DMS 273 (cell line): ENCODE data around the gene CCDC57.
A peak's percentile ranks its signal among the peaks of the same experiment; 100 is the strongest.

Experiments
- DNase-seq: peaks from one replicate; lab custom pipeline; 2025; ENCODE audit not compliant: unreplicated experiment; lab: John Stamatoyannopoulos, UW

CCDC57 gene

DNA sequence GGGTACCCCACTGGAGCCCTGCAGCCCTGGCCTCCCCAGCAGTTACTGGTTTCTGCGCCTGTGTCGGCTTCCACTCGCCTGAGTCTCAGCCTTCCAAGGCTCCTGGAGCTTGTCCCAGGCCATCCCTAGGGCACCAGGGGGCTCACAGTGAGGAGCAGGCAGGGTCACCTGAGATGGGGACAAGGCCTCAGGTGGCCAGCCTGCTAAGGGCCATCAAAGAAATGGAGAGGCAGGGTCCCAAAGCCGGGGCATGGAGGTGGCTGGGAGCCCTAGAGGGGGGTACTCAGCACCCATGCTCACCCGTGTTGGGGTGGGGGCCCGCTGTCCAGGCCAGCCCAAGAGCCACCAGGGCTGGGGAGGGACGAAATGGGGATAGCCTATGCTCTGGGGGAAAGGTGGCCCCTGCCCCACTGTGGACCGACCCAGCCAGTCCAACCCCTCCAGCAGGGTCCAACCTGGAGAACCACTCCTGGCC lies 115.9 kb downstream of the CCDC57 start:
- DNase-seq: no peak

DNA sequence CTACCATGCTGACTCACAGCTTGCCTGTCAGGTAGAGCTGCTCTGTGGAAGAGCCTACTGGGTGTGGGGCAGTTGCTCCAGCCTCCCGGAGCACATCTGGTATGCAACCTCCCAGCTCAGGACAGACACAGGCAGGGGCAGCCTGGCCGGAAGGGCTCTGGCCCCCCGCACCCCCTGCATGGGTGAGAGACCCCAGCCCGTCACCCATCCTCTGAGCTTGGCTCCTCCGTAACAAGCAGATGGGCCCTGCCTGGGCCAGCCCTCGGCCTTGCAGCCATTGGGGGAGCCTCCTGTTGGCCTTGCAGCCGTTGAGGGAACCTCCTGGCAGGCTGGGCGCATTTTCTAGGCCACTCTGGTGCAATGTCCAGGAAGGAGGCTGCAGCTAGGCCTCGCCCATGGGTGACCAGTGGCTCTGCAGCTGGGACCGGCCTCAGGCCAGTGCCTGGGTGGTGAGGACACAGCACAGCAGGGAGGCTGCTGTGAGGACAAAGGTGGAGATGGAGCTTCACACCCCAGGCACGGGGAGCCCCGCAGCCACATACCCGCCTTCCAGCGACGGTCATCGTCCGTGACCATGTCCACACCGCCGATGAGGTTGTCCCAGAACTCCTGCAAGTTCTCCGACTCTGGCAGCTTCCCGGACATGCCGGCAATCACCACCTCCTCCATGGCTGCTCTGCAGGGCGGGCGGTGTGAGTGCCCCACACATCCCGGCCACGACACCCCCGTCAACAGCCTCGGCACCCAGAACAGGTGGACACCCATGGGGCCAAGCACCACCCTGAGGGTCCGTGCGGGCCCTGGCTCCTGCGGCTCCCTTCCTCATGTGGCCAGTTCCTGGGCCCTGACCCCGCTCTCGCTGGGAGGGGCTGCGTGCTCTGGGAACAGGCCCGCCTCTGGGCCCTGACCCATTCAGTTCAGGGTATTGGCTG lies 116.6 kb downstream of the CCDC57 start:
- peak; percentile 68 for DNase-seq

DNA sequence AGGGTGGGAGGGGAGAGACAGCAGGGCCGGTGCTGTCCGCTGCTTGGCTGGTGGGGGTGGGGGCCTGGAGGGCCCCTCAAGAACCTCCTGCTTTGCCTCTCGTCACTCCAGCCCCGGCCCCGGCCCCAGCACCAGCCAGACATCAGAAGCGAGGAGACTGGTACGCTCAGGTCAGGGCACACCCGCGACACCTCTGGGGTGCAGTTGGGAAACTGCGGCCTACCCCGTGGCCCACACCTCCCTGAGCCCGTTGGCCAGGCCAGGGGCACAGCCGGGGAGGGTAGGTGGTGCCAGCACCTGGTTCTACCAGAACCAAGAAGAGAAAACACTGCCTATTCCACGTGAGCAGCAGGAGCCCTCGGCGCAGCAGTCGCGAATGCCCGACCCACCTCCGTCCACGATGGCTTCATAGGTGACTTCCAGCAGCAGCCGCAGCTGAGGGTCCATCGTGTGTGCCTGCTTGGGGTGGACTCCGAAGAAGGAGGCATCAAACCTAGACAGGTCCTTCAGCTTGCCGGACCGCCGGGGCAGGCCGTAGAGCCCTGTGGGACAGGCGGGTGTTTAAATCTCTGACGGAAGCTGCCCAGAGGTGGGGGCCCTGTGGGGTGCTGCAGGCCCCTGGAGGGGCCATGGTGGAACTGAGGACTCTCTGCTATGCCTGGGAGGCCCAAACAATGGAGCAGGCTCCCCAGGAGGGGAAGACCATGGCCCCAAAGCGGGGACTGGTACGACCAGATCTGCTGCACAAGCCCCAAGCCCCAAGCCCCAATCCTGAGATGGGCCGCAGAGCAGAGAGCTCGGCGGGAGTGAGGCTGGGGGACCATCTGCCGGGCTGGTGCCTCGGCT lies 117.5 kb downstream of the CCDC57 start:
- DNase-seq: no peak

DNA sequence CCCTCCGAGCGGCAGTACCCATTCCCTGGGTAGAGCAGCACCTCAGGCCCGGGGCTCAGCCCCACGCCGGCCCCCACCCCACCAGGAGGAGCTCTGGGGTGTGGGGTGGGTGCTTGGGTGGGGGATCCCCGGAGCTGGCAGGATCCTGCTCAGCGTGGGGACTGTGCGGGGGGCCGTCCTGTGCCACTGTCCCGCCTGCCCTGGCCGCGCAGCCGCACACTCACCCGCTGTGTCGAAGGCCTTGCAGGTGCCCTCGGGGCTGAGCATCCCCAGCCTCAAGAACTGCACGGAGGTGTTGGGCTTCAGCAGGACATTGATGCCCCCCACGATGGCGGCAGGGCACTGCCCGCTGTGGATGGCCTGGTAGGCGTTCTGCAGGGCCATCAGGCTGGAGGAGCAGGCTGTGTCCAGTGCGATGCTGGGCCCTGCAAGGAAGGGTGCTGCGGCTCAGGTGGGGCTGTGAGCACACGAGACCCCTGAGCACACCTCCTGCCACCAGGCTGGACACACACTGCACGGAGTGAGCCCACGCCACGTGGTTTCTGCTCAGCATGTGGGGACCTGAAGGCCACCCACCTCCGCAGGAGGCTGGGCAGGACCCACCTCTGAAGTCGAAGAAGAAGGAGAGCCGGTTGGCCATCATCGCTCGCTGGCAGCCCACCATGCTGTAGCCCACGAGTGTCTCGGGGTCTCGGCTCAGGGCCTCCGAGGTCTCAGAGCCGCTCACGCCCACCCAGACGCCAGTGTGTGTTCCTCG lies 119.5 kb downstream of the CCDC57 start:
- no peak for DNase-seq

DNA sequence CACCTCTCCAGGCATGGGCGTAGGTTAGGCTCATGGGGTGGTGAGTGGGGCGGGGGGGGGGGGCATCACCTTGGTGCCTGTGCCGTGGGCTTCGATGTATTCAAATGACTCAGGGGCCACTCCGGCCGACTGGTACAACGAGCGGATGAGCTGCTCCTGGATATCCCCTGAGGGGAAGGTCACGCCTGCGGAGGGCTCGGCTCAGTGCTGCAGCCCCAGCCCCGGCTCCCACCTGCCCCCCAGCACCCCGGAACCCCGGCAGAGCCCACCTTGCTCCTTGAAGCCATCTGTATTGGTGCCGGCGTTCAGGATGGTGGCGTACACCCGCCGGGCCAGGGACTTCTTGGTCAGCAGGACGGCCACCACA lies 120.0 kb downstream of the CCDC57 start:
- DNase-seq: no peak

DNA sequence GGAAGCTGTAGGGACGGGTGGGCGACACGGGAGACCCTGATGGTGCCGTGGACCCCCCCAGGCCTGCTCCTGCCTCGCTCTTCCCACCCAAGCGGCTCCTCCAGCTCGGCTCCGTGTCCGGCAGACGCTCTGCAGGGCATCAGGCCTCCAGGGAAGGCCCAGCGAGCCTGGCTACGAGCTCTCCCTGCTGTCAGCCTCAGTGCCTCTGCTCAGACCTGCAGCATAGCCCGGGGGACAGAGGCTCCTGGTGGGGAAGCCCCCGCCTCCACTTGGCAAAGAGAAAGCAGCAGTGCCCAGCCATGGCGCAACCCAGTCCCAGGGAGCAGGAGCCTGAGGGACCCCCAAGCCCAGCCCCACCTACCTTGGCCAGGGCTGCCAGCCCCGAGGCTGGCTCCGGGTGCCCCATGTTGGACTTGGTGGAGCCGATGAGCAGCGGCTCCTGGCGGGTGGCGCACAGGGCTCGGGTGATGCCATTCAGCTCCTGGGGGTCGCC lies 120.5 kb downstream of the CCDC57 start:
- no peak for DNase-seq

DNA sequence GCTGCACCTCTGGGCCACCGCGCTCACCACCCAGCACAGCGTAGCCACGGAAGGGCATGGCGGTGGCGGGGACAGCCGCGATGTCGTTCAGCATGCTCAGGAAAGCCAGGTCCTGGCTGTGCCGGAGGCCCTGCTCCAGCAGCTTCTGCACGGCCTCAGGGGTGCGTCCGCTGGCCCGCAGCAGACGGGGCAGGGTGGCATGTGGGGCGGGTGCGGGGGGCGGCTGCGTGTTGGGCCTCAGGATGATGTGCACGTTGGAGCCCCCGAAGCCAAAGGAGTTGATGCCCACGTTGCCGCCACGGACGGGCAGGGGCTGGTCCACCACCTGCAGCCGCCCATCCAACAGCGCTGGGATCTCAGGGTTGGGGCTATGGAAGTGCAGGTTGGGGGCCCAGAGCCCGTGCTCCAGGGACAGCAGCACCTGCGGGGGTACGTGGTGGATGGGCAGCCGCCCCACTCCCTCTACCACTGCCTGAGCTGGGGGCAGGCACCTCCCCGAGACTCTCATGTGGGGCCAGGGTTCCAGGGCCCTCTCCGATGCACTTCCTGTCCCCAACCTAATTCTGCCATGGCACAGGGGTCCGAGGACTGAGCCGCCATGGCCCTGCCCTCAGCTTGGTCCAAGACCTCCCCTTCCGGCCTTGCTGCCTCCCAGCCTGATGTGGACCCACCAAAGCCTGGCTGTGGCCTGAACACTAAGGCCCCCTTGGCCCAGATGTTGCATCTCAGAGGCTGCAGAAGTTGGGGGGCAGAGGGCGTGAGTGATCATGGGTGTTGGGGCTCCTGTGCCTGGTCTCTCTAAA lies 121.2 kb downstream of the CCDC57 start:
- DNase-seq: no peak

DNA sequence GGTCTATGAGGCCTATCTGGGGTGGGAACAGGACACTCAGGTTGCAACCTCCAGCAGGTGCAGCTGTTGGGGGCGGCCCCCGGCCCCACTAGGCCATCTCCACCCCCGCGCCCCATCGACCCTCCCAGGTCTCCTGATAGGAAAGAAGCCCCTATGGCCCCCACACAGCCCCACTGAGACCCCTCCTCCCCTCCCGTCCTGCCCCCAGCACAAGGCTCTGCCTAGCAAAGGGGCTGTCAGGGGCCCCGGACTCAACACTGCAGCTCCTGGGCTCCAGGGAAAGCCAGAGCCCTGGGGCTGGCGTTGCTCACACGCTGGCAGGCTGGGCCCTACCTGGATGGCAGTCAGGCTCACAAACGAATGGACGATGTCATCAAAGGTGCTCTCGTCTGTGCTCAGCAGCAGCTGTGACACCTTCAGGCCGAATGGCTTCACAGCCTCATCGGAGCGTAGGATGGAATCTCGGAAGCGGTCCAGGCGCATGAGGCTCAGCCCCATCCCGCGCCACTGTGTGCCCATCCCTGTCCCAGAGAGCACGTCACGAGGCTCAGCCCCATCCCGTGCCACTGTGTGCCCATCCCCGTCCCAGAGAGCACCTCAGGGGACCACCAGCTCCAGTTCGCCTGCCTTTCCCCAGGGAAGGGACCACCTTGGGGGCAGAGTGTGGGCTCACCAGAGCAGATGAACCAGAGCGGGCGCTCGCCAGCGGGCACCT lies 121.9 kb downstream of the CCDC57 start:
- no peak for DNase-seq

DNA sequence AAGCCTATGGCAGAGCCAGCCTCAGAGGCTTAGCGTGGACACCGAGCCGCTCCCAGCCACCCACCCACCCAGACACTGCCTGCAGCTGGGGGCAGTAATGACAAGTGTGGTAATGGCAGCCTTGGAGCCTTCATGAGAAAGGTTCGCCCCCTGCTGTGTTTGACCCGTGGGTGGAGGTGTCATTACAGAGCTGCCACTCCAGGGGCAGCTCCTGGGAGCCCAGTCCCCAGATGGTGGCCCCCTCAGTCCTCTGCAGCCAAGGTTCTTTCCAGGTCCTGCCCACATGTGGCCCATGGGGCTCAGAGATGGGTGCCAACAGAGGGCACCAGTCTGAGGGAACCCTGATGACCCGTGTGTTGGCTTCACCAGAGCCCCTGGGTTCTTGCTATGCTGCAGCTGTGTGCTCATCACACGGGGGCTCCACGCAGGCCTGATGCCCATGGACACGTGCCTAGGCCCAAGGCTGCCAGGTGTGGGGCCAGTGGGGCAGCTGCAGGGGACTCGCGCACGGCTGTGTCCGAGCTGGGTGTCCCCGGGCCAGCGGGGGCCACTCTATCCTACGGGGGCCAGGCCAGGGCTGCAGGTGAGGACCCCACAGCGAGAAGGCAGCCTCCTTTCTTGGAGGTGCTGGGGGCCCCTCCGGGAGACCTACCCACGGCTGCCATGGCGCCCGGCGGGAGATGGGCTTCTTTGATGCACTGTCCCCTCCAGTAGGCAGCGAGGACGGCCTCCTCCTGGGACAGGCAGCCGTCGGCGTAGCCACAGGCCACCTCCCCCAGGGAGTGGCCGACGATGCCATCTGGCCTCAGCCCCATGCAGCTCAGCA lies 122.7 kb downstream of the CCDC57 start:
- peak; percentile 45 for DNase-seq

DNA sequence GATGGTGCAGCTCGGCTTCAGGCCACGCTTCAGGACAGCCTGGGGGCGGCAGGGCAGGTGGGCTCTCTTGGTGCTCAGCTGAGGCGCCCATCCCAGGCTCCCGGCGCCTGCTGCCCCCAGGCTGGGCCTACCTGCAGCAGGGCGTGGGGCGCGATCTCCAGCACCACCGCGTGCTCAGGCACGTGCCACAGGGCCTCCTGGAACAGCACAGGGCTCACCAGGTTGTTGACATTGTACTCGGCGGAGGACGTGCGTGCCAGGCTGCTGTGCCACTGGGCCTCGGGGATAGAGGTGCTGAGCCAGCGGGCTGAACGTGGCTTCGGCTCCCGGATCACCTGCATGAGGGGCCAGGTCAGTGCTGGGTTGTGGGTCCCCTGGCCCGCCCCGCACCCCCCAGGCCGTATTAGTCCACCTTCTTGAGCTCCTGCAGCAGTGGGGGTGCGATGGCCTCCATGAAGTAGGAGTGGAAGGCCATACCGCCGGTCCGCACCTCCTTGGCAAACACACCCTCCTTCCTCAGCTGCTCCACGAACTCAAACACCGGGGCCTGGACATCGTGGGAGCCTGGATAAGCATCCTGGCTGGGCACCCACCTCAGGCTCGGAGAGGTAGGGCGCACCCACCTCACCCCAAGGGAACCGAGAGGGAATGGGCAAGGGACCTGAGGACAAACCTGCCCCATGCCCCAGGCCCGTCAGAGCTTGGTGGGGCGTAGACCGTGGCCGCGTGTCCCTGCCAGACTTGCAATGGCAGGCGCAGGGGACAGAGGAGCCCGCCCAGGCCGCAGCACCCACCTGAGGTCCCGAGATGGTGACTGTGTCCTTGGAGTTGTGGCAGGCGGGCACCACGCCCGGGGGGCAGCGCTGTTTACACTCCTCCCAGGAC lies 123.6 kb downstream of the CCDC57 start:
- DNase-seq: no peak

DNA sequence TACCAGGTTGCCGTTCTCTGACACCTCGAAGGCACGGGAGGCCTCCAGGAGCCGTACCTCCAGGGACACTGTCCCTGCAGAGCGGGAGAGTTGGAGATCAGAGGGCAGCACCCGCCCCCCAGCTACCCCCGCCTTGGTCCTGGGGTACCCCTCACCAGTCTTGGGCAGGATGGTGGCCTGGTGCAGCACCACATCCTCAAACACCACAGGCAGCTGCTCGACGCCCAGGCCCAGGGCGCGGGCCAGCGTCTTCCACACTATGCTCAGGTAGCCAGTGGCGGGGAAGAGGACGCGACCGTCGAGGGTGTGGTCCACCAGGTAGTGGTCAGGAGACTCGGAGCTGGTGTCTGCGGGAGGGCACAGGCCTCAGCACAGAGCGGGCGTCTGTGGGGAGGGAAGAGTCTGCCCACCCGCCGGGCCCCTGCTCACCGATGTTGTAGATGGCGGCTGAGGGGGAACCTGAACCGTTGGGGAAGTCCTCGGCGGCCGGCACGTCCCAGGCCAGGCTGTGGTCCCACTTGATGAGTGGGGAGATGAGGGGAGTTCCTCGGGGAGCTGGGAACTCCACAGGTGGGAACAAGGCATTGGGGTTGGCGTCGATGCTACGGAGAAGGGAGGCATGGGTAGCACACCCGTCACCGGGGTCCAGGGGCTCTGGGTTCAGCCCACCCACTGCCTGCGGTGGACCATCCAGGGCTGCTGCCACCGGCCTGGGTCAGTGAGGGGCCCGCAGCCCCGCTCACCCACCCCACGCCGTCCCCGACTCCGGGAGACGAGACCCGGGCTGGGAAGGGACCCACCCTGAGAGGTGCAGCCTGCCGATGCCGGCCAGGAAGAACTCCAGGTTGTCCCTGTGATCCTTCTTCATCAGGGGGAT lies 124.4 kb downstream of the CCDC57 start:
- no peak for DNase-seq

DNA sequence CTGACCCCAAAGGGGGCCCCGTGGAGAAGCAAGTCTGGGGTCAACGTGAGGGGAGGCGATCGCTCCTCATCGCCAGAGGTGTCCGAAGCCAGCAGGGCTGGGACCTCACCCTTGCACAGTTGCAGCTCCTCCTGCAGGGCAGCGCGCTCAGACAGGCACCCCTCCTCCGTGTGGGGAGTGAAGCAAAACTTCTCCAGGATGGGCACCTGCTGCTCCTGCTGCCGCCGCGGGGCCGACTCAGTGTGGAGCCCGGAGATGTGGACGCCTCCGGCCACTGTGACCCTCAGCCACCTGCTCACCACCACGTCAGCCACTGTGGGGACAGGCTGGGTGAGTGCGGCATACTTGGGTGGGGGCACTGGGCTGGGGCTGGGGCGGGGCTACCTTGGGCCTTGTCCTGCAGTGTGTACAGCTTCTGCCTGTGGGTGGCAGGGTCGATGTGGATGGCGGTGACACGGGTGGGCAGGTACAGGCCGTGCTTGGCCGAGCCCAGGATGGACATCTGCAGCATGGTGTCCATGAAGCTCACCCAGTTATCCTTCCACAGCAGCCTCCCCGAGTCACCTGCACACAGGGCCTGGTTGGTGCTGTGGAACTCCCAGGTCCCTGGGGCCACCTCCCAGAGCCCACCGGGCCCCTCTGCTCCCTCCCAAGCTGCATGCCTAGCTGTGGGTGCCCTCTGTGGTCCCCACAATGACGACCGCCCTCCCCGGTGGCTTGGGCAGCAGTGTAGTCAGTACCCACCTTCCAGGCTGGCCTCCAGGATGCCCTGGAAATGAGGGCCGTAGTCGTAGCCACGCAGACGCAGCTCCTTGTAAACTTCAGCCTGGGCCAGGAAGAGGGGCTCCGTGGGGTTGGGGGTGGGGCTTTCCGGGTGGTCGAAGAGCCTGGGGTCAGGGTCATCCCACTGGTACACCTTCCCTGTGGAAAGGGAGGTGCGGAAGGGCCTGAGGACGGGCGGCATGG lies 125.4 kb downstream of the CCDC57 start:
- no peak for DNase-seq

DNA sequence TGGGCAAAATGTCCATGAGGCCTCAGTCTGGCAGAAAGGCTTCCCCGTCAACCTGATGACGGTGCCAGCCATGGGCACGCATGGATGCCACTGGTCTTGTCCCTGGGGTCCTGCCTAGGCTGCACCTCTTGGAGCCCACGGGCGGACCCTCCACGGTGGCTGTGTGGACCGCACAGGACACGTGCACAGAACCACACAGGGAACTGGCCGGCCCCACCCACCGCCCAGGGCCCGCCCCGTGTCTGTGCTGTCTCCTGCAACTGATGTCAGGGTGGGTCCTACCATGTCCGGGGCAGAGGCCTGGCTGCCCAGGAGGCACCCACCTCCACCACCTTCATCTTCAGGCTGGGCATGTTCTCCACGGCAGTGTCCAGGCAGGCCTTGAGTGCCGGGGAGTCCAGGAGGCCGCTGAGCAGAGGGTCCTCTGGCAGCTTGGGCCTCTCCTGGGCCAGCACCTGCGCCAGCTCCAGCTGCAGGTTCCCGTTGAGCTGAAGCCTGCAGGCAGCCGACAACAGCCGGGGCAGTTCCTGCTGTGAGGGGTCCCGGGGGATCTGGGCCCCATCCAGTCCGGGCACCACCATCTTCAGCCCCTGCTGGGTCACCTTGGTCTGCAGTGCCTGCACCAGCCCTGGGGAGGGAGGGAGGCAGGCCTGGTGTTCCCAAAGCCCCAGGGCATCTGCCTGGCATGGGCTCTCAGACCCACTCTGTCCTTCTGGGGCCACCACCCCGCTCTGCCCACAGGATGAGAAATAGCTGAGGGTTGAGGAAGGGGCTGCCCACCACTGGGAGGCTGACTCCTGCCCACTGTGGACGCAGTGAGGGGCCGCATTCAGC lies 126.5 kb downstream of the CCDC57 start:
- DNase-seq: no peak

DNA sequence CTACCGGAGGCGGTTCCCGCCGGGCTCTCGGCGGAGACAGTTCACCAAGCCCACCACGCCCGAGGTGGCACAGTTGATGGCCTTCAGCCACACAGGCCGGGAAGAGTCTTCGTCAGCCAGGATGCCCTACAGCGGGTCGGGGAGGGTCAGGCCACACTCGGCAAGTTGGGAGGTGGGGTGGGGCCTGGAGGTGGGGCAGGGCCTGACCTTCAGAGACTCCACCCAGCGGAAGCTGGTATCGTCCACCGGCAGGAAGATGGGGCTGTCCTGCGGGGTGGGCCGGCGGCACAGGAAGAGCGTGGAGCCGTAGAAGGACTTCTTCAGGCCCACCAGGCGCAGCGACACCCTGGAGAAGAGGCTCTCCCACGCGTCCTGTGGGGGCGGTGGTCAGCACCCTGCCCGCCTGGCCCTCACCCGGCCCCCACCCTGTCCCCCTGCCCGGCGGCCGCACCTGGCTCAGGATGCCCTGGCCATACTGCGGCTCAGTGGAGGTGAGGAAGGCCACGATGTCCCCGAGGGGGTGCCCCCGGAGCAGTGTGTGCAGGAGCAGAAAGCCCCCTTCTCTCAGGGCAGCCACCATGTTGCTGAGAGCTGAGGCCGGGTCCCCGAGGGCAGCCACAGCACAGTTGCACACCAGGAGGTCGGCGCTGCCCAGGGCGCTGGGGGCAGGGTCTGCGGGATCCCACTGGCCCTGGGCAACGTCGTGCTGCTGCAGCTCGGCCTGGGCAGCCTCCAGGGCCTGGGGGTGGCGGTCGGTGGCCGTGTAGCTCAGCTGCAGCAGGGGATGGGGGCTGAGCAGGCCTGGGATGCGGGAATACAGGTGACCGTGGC lies 127.4 kb downstream of the CCDC57 start:
- DNase-seq: no peak
